Measurements from ENCODE around the gene FITM1. TPM values are rescaled to one million over a fixed set of nuclear protein-coding genes. Genes with fewer than 3 reads are reported as not detected.
A peak's percentile ranks its signal among the peaks of the same experiment; 100 is the strongest.

Gene FITM1
- total RNA-seq, 1 donor from 2014 or later: 0.42 TPM

GRCh38 chr14:24106672-24107271 lies 23.7 kb upstream of the FITM1 start:
- H3K27me3 Mint-ChIP-seq (ENCODE audit: low read depth): no peaks in the 10 kb centered on the region
- no peaks in the 10 kb centered on the region for H3K9me3 Mint-ChIP-seq
- no peak for TF ChIP-seq CTCF (conservative IDR thresholded peaks at IDR 0.05)
- peaks cover 10% of the 10 kb centered on the region for H3K4me1 Mint-ChIP-seq
- H3K27ac Mint-ChIP-seq (ENCODE audit: unreplicated experiment): no peak overlapping the region
- H3K4me3 Mint-ChIP-seq: no peak overlapping the region
- DNase-seq (ENCODE audit: low read depth, low spot score): no peak
- peaks cover 5% of the 10 kb centered on the region for H3K36me3 Mint-ChIP-seq (ENCODE audit: low read depth)

- Mint-ChIP-seq H3K4me1 (peaks cover 10% of the 10 kb centered on the region), H3K27ac (ENCODE audit: unreplicated experiment) (no peak overlapping the region)
Observed at GRCh38 chr14:24108336-24108874, 22.1 kb upstream of the FITM1 start.

GRCh38 chr14:24110060-24110459 lies 20.4 kb upstream of the FITM1 start:
- Mint-ChIP-seq H3K36me3 (ENCODE audit: low read depth) (no peaks in the 10 kb centered on the region), H3K4me3 (no peak overlapping the region), H3K27ac (ENCODE audit: unreplicated experiment) (no peak overlapping the region), H3K27me3 (ENCODE audit: low read depth) (no peaks in the 10 kb centered on the region), H3K9me3 (no peaks in the 10 kb centered on the region), H3K4me1 (peaks cover 21% of the 10 kb centered on the region)
- TF ChIP-seq CTCF (conservative IDR thresholded peaks at IDR 0.05): no peak
- DNase-seq (ENCODE audit: low read depth, low spot score): no peak

More at GRCh38 chr14:24108336-24108874, 22.1 kb upstream of the FITM1 start:
- Mint-ChIP-seq H3K4me3 (peak overlapping the region; percentile 74), H3K36me3 (ENCODE audit: low read depth) (peaks cover 5% of the 10 kb centered on the region), H3K9me3 (no peaks in the 10 kb centered on the region), H3K27me3 (ENCODE audit: low read depth) (no peaks in the 10 kb centered on the region)
- DNase-seq (ENCODE audit: low read depth, low spot score): no peak
- TF ChIP-seq CTCF (conservative IDR thresholded peaks at IDR 0.05): no peak

- Mint-ChIP-seq H3K9me3 (no peaks in the 10 kb centered on the region), H3K4me1 (peaks cover 25% of the 10 kb centered on the region), H3K4me3 (peak overlapping the region; percentile 38), H3K27ac (ENCODE audit: unreplicated experiment) (no peak overlapping the region), H3K36me3 (ENCODE audit: low read depth) (no peaks in the 10 kb centered on the region), H3K27me3 (ENCODE audit: low read depth) (no peaks in the 10 kb centered on the region)
- no peak for DNase-seq (ENCODE audit: low read depth, low spot score)
- no peak for TF ChIP-seq CTCF (conservative IDR thresholded peaks at IDR 0.05)
Observed at GRCh38 chr14:24110523-24110922, 19.9 kb upstream of the FITM1 start.

GRCh38 chr14:24113379-24113800 lies 17.1 kb upstream of the FITM1 start:
- no peaks in the 10 kb centered on the region for H3K36me3 Mint-ChIP-seq (ENCODE audit: low read depth)
- peak overlapping the region; percentile 99 for H3K27ac Mint-ChIP-seq (ENCODE audit: unreplicated experiment)
- no peaks in the 10 kb centered on the region for H3K27me3 Mint-ChIP-seq (ENCODE audit: low read depth)
- no peak for TF ChIP-seq CTCF (conservative IDR thresholded peaks at IDR 0.05)
- H3K4me1 Mint-ChIP-seq: peaks cover 33% of the 10 kb centered on the region
- DNase-seq (ENCODE audit: low read depth, low spot score): no peak
- no peaks in the 10 kb centered on the region for H3K9me3 Mint-ChIP-seq
- H3K4me3 Mint-ChIP-seq: peak overlapping the region; percentile 99

Measured in neural crest cell (in vitro differentiated cells).